ENCODE results near the gene OSBPL3.

DNA sequence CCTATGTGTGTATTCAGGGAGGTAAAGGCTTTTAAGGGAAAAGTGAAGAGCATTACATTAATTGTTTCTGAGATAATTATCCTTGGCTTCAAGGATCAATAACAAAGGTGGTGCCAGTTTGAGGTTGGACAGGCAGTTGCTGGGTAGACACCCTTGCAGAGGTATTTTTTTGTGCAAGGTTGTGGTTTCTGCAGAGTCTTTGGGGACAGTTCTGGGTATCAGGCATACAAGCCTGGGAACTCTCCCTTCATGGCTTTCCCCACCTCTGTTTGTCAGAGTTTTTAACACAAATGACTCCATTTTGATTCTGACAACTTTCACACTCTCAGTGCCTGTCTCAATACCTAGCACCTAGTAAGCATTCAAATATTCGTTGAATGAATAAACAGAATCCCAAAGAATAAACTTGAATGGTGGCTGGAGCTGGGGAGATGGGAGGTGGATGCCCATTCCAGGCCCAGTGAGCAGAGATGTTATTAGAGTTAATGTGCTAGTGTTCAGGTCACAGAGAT lies 7.4 kb upstream of the OSBPL3 start:
- TF ChIP-seq, protein P1, sequence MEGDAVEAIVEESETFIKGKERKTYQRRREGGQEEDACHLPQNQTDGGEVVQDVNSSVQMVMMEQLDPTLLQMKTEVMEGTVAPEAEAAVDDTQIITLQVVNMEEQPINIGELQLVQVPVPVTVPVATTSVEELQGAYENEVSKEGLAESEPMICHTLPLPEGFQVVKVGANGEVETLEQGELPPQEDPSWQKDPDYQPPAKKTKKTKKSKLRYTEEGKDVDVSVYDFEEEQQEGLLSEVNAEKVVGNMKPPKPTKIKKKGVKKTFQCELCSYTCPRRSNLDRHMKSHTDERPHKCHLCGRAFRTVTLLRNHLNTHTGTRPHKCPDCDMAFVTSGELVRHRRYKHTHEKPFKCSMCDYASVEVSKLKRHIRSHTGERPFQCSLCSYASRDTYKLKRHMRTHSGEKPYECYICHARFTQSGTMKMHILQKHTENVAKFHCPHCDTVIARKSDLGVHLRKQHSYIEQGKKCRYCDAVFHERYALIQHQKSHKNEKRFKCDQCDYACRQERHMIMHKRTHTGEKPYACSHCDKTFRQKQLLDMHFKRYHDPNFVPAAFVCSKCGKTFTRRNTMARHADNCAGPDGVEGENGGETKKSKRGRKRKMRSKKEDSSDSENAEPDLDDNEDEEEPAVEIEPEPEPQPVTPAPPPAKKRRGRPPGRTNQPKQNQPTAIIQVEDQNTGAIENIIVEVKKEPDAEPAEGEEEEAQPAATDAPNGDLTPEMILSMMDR (IDR thresholded peaks at IDR 0.05): no peak
- no peak for TF ChIP-seq POLR2A (IDR thresholded peaks at IDR 0.05)

Data from body of pancreas (tissue), 4 donors.